NT2/D1 (cell line): ENCODE measurements around the gene TRAF2.

Experiments
- SUZ12 ChIP-seq: IDR thresholded peaks from 2 replicates; pipeline ENCODE4 v1.6.1; 2011; ENCODE audit not compliant: insufficient read length, insufficient read depth; ENCODE audit errors: extremely low read depth
- YY1 ChIP-seq: IDR thresholded peaks from 2 replicates; pipeline ENCODE4 v1.6.1; 2011; ENCODE audit not compliant: insufficient read length, insufficient read depth
- ZNF274 ChIP-seq: IDR thresholded peaks from 2 replicates; pipeline ENCODE4 v1.6.1; 2011; ENCODE audit warnings: mild to moderate bottlenecking, low read depth, low read length

- TF ChIP-seq YY1 (no peak), SUZ12 (no peak), ZNF274 (no peak)
Measured at GRCh38 chr9:136890661-136891060, 4.3 kb downstream of the TRAF2 start.
